ENCODE measurements around the gene APOL3. TPM values are rescaled to one million over a fixed set of nuclear protein-coding genes. Genes with fewer than 3 reads are reported as not detected.
"Not testable (repeated sequence)": the region's sequence is repeated elsewhere in the genome, so short reads cannot be mapped to it uniquely, and the experiment has no call there.

Gene APOL3
- polyA plus RNA-seq, 1 experiment = 6.7 TPM

GRCh38 chr22:36155702-36156101 is 4.9 kb downstream of the APOL3 start:
- no peak for DNase-seq (ENCODE audit: low read depth)
- H3K4me3 ChIP-seq (ENCODE audit: low read depth, low read length) = no peak overlapping the region
- H3K36me3 ChIP-seq (ENCODE audit: control insufficient read depth, insufficient read depth, low read length) = no peaks in the 10 kb centered on the region
- POLR2A ChIA-PET = interaction anchor here (0.5 kb wide), 1 partner anchor 17 kb away, joined by 4 read pairs; no protein-coding TSS in a partner anchor
- no peak for TF ChIP-seq CTCF (IDR thresholded peaks at IDR 0.05; ENCODE audit: insufficient read depth, low read depth, low read length)
- no peaks in the 10 kb centered on the region; the same call in 1 of the 2 replicates for H3K27me3 ChIP-seq (ENCODE audit: control insufficient read depth, insufficient read depth, low read length)
- CTCF ChIA-PET = interaction anchor here (0.6 to 2.9 kb wide), 4 partner anchors 11 to 24 kb away, joined by 3 to 24 read pairs (median 4); no protein-coding TSS in a partner anchor

DNA sequence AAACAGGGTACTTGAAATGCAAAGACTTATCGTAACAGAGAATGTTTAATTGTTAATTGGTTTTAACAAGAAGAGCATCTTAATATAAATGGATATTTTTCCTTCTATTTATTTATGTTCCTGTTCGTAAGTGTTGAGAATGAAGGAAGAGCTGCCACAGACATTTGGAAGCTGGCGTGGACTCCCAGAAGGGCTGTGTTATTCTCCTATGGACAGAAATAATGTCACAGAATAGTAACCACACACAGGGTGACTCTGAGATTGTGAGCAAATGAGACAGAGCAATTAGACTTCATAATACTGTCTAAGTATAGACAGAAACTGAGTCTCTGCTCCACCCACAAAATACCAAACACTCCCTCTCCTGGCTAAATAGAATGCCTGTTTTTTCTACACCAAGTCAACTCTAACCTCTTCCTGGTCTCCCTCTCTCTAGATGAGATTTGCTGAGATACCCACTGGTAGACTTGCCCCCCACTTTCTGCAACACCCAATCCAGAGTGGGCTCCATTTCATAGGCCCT is 6.1 kb downstream of the APOL3 start:
- no peak for DNase-seq (ENCODE audit: low read depth)
- TF ChIP-seq CTCF (IDR thresholded peaks at IDR 0.05; ENCODE audit: insufficient read depth, low read depth, low read length) = no peak
- H3K27me3 ChIP-seq (ENCODE audit: control insufficient read depth, insufficient read depth, low read length) = no peaks in the 10 kb centered on the region; the same call in 1 of the 2 replicates
- POLR2A ChIA-PET = no interaction called here
- H3K36me3 ChIP-seq (ENCODE audit: control insufficient read depth, insufficient read depth, low read length) = no peaks in the 10 kb centered on the region
- CTCF ChIA-PET = interaction anchor here (1.4 to 3.7 kb wide), 3 partner anchors 25 to 224 kb away, joined by 3 to 25 read pairs (median 3); no protein-coding TSS in a partner anchor
- H3K4me3 ChIP-seq (ENCODE audit: low read depth, low read length) = no peak overlapping the region

DNA sequence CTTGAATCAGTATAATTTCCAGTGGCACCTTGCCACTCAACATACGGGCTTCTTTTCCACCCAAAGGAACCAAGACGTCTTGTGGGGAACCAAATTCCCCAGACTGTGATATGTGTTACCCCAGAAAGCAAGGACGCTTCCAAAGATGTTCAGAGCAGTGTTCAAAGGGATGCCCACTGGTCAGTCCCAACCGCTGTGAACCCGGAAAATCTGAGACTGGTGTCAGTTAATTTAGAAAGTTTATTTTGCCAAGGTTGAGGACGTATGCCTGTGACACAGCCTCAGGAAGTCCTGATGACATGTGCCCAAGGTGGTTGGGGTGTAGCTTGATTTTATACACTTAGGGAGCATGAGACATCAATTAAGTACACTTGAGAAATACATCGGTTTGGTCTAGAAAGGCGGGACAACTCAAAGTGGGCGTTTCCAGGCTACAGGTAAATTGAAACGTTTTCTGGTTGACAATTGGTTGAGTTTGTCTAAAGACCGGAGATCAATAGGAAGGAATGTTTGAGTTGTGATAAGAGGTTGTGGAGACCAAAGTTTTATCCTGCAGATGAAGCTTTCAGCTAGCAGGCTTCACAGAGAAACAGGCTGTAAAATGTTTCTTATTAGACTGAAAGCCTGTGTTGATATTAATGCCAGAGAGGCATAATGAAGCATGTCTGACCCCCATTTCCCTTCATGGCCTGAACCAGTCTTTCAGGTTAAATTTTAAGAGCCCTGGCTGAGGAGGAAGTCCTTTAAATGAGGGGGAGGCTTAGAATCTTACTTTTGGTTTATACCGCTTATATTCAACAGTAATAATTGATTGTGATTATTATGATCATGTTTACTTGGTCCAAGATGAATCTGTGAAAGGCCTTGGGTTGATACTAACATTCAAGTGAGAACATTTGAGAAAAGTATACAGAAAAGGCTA is 6.8 kb downstream of the APOL3 start:
- no peaks in the 10 kb centered on the region for H3K27me3 ChIP-seq (ENCODE audit: control insufficient read depth, insufficient read depth, low read length)
- H3K4me3 ChIP-seq (ENCODE audit: low read depth, low read length) = no peak overlapping the region
- no peaks in the 10 kb centered on the region for H3K36me3 ChIP-seq (ENCODE audit: control insufficient read depth, insufficient read depth, low read length)
- ChIA-PET CTCF (interaction anchor here (0.6 to 3.7 kb wide), 4 partner anchors 13 to 223 kb away, joined by 3 to 25 read pairs (median 3); no protein-coding TSS in a partner anchor), POLR2A (no interaction called here)
- TF ChIP-seq CTCF (IDR thresholded peaks at IDR 0.05; ENCODE audit: insufficient read depth, low read depth, low read length) = no peak
- no peak for DNase-seq (ENCODE audit: low read depth)

DNA sequence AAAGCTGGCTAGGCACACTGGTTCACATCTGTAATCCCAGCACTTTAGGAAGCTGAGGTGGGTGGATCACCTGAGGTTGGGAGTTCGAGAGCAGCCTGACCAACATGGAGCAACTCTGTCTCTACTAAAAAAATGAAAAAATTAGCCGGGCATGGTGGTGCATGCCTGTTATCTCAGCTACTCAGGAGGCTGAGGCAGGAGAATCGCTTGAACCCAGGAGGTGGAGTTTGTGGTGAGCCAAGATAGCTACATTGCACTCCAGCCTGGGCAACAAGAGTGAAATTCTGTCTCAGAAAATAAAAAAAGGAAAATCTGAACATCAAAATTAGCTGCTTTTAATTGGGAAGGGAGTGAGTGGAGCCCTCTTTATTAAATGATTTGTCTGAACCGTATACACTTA is 7.7 kb downstream of the APOL3 start:
- CTCF ChIA-PET = interaction anchor here (0.6 to 3.7 kb wide), 6 partner anchors 10 to 222 kb away, joined by 3 to 25 read pairs (median 4); no protein-coding TSS in a partner anchor
- POLR2A ChIA-PET; H3K27me3 ChIP-seq (ENCODE audit: control insufficient read depth, insufficient read depth, low read length); H3K4me3 ChIP-seq (ENCODE audit: low read depth, low read length); H3K36me3 ChIP-seq (ENCODE audit: control insufficient read depth, insufficient read depth, low read length); DNase-seq (ENCODE audit: low read depth): not testable (repeated sequence)

DNA sequence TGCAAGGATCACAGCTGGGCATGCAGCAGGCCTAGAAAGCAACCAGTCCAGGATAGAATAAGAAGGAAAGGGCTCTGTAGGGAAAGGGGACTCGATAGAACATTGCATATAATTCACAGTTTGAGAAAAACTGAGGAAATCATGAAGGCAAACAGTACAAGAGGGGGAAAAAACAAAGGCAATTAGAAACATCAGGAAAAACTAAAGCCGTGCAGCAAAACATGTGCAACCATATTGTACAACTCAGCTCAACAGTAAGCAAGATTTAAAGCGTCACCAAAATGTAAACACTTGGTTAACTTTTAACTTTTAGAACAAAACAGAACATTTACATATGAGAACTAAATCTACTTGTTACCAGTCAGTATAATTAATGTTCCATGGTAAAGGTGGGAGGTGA is 8.5 kb downstream of the APOL3 start:
- no peaks in the 10 kb centered on the region for H3K27me3 ChIP-seq (ENCODE audit: control insufficient read depth, insufficient read depth, low read length)
- ChIA-PET POLR2A (no interaction called here), CTCF (interaction anchor here (0.6 to 3.7 kb wide), 5 partner anchors 10 to 221 kb away, joined by 3 to 25 read pairs (median 4); no protein-coding TSS in a partner anchor)
- no peaks in the 10 kb centered on the region for H3K36me3 ChIP-seq (ENCODE audit: control insufficient read depth, insufficient read depth, low read length)
- TF ChIP-seq CTCF (IDR thresholded peaks at IDR 0.05; ENCODE audit: insufficient read depth, low read depth, low read length) = no peak
- no peak for DNase-seq (ENCODE audit: low read depth)
- H3K4me3 ChIP-seq (ENCODE audit: low read depth, low read length) = no peak overlapping the region
